ENCODE measurements around the gene SCYGR5.
A peak's percentile ranks its signal among the peaks of the same experiment; 100 is the strongest.

Gene SCYGR5

DNA sequence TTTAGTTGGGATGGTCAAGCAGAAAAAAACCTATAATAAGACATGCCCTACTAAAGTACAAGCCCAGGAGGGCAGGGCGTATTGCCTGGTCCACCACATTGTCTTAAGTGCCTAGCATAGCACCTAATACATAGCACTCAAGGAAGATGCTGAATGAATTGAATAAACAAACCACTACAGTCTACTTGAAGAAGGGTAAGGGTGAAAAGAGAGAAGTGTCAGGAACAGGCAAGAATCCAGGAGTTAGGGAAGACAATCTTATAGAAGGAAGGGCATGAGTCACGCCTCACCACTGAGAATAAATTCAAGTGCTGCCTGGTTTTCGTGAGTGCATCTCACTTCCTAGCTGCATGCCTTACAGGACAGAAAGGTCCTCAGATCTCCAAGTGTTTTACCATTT is 37.4 kb downstream of the SCYGR5 start:
- no peak overlapping the region for H3K4me3 ChIP-seq (replicated peaks; ENCODE audit: low read depth, low read length)
- TF ChIP-seq, protein P1, sequence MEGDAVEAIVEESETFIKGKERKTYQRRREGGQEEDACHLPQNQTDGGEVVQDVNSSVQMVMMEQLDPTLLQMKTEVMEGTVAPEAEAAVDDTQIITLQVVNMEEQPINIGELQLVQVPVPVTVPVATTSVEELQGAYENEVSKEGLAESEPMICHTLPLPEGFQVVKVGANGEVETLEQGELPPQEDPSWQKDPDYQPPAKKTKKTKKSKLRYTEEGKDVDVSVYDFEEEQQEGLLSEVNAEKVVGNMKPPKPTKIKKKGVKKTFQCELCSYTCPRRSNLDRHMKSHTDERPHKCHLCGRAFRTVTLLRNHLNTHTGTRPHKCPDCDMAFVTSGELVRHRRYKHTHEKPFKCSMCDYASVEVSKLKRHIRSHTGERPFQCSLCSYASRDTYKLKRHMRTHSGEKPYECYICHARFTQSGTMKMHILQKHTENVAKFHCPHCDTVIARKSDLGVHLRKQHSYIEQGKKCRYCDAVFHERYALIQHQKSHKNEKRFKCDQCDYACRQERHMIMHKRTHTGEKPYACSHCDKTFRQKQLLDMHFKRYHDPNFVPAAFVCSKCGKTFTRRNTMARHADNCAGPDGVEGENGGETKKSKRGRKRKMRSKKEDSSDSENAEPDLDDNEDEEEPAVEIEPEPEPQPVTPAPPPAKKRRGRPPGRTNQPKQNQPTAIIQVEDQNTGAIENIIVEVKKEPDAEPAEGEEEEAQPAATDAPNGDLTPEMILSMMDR (IDR thresholded peaks at IDR 0.05; ENCODE audit: low read length, missing control alignments), result no peak
- DNase-seq (ENCODE audit: low read depth), result peak; percentile 31

DNA sequence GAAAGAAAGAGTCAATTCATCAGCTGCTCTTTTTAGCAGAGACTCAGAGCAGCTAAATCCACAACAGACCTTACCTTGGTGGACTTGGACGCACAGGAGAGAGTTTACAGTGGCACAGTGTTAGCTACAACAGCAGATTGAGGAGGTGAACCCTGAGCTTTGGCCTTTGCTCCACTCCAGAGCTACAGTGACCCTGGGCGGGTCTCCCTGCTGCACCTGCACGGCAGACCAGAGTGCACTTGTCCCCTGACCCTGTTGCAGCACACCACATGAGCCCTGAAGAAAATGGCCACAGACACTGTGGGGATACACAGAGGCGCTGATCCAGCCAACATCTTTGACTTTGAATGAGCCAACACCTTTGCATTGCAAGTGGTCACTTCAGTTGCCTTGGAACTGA is 40.3 kb downstream of the SCYGR5 start:
- TF ChIP-seq, protein P1 (IDR thresholded peaks at IDR 0.05; ENCODE audit: low read length, missing control alignments), result no peak

DNA sequence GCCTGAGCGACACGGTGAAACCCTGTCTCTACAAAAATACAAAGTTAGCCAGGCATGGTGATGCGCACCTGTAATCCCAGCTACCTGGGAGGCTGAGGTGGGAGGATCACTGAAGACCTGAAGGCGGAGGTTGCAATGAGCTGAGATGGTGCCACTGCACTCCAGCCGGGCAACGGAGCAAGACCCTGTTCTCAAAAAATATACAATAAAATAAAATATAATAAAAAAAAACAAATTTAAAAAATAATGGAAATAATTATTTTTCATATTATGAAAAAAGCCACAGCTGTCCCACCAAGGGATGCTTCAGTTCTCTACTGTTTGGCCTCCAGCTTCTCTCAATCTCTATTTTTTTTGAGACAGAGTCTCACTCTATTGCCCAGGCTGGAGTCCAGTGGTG is 40.8 kb downstream of the SCYGR5 start:
- TF ChIP-seq, protein P1 (IDR thresholded peaks at IDR 0.05; ENCODE audit: low read length, missing control alignments), result no peak
- DNase-seq (ENCODE audit: low read depth), result no peak
- H3K4me3 ChIP-seq (replicated peaks; ENCODE audit: low read depth, low read length), result no peak overlapping the region

More for the DNA sequence above, 40.3 kb downstream of the SCYGR5 start:
- no peak for DNase-seq (ENCODE audit: low read depth)
- no peak overlapping the region for H3K4me3 ChIP-seq (replicated peaks; ENCODE audit: low read depth, low read length)

DNA sequence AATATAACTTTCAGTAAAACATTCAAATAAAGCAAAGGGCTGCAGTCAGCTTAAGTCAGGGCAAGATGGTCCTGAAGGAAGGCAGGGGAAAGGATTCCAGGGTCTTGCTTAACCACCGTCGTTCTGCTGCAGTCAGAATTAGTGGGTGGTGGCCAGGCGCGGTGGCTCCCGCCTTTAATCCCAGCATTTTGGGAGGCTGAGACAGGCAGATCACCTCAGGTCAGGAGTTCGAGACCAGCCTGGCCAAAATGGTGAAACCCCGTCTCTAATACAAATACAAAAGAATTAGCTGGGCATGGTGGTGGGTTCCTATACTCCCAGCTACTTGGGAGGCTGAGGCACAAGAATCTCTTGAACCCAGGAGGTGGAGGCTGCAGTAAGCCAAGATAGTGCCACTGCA is 44.4 kb downstream of the SCYGR5 start:
- TF ChIP-seq, protein P1 (IDR thresholded peaks at IDR 0.05; ENCODE audit: low read length, missing control alignments), result no peak
- no peak overlapping the region for H3K4me3 ChIP-seq (replicated peaks; ENCODE audit: low read depth, low read length)
- DNase-seq (ENCODE audit: low read depth), result no peak

DNA sequence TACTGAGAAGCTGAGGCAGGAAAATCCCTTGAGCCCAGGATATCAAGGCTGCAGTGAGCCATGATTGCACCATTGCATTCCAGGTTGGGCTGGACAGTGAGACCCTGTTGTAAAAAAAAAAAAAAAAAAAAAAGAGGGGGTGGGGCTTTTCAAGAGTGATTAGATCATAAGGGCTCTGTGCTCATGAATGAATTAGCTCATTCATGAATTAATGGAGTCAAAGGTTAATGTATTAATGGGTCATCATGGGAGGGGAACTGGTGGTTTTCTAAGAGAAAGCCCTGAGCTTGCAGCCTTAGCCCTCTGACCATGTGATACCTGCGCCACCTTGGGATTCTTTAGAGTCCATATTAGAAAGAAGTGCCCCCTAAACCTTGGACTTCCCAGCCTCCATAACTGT is 46.7 kb downstream of the SCYGR5 start:
- DNase-seq (ENCODE audit: low read depth), result no peak
- H3K4me3 ChIP-seq (replicated peaks; ENCODE audit: low read depth, low read length), result no peak overlapping the region
- TF ChIP-seq, protein P1 (IDR thresholded peaks at IDR 0.05; ENCODE audit: low read length, missing control alignments), result no peak

DNA sequence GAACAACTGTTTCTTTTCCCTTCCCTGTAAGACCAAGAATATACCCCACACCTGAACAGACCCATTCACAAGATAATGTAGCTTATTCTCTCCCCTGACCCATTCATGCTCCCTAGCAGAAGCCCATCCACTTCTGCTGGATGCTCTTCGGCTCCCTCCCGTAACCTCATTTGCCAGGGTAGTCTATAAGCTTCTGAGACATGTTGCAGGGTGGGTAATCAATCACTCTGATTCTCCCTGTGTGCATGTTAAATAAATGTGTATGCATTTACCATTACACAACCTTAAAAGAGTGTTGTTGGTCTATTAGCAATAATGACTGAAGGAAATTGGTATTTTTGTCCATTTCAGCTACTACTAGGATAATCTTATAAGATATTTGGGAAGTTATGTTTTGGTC is 49.9 kb downstream of the SCYGR5 start:
- DNase-seq (ENCODE audit: low read depth), result no peak
- TF ChIP-seq, protein P1 (IDR thresholded peaks at IDR 0.05; ENCODE audit: low read length, missing control alignments), result no peak
- no peak overlapping the region for H3K4me3 ChIP-seq (replicated peaks; ENCODE audit: low read depth, low read length)

Data from fibroblast of pulmonary artery (primary cell).